Body of pancreas (tissue), 4 donors: ENCODE measurements around the gene PRR16.

Experiments
- POLR2A ChIP-seq, 3 donors: fragments of 450-650 bp; IDR thresholded peaks; one replicate each; pipeline ENCODE4 v1.6.1; 2016; ENCODE audit warnings: antibody characterized with exemption in 3 of 3, mild to moderate bottlenecking in 2 of 3
- TF ChIP-seq, protein P1 (sequence below), 7 experiments: fragments of 450-650 bp in 4 of 7; fragments of 200-600 bp in 3 of 7; sonication (generic) in 3 of 7; IDR thresholded peaks; one replicate each; pipeline ENCODE4 v1.5.1; 2016 to 2019; ENCODE audit warnings: antibody characterized with exemption in 7 of 7

DNA sequence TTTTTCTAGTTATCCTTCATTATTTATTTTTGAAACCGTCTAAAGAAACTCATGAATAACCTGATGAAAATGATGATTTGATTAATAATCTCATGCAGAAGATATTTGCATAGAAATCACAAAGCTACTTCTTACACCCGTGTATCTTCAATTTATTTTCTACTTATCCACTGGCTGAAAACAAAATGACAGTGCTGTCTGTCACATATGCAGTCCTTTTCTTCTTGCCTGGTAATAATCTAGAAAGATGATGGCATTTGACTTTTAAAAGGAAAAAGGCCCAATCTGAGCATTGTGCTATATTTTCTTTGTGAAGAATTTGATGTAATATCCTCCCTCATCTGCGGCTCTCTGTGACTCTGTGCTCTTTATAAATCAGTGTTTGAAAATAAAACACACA lies 253.3 kb downstream of the PRR16 start:
- TF ChIP-seq, protein P1, sequence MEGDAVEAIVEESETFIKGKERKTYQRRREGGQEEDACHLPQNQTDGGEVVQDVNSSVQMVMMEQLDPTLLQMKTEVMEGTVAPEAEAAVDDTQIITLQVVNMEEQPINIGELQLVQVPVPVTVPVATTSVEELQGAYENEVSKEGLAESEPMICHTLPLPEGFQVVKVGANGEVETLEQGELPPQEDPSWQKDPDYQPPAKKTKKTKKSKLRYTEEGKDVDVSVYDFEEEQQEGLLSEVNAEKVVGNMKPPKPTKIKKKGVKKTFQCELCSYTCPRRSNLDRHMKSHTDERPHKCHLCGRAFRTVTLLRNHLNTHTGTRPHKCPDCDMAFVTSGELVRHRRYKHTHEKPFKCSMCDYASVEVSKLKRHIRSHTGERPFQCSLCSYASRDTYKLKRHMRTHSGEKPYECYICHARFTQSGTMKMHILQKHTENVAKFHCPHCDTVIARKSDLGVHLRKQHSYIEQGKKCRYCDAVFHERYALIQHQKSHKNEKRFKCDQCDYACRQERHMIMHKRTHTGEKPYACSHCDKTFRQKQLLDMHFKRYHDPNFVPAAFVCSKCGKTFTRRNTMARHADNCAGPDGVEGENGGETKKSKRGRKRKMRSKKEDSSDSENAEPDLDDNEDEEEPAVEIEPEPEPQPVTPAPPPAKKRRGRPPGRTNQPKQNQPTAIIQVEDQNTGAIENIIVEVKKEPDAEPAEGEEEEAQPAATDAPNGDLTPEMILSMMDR (IDR thresholded peaks at IDR 0.05): no peak
- TF ChIP-seq POLR2A (IDR thresholded peaks at IDR 0.05): no peak
